Spleen (tissue), 11 donors: ENCODE data around the gene MACC1. TPM values are rescaled to one million over a fixed set of nuclear protein-coding genes. Genes with fewer than 3 reads are reported as not detected.

Experiments used
- DNase-seq: peaks from one replicate; pipeline ENCODE4 v3.0.0-alpha.2; 2020
- H3K27ac ChIP-seq, 8 donors: fragments of 200-600 bp; sonication (generic) in 7 of 8; 1 replicate in 4 of 8; 2 replicates in 4 of 8; pipeline versions ENCODE4 v1.5.0 to v1.8.0; 2016 to 2021; ENCODE audit warnings: inconsistent platforms in 4 of 8, mild to moderate bottlenecking in 4 of 8, moderate library complexity in 1 of 8
- H3K27me3 ChIP-seq, 7 donors: fragments of 200-600 bp; sonication (generic) in 6 of 7; replicated peaks in 1 of 7; 1 replicate in 4 of 7; 2 replicates in 3 of 7; pipeline versions ENCODE4 v1.5.0 to v1.8.0; 2016 to 2021; ENCODE audit warnings: inconsistent platforms in 3 of 7, mild to moderate bottlenecking in 1 of 7
- H3K36me3 ChIP-seq, 6 donors: fragments of 200-600 bp; sonication (generic) in 5 of 6; 1 replicate in 4 of 6; 2 replicates in 2 of 6; pipeline versions ENCODE4 v1.5.0 to v1.8.0; 2016 to 2021; ENCODE audit warnings: inconsistent platforms in 2 of 6
- H3K4me1 ChIP-seq, 6 donors: fragments of 200-600 bp; sonication (generic) in 5 of 6; 1 replicate in 3 of 6; 2 replicates in 3 of 6; pipeline versions ENCODE4 v1.5.0 to v1.8.0; 2016 to 2021; ENCODE audit warnings: inconsistent platforms in 3 of 6
- H3K4me3 ChIP-seq, 8 donors: fragments of 200-600 bp; sonication (generic) in 7 of 8; 1 replicate in 4 of 8; 2 replicates in 4 of 8; pipeline versions ENCODE4 v1.5.0 to v1.8.0; 2016 to 2021; ENCODE audit warnings: inconsistent platforms in 4 of 8, mild to moderate bottlenecking in 4 of 8, moderate library complexity in 2 of 8
- H3K9me3 ChIP-seq, 8 donors: fragments of 200-600 bp; sonication (generic) in 7 of 8; 1 replicate in 4 of 8; 2 replicates in 4 of 8; pipeline versions ENCODE4 v1.5.0 to v1.8.0; 2016 to 2021; ENCODE audit warnings: inconsistent platforms in 4 of 8
- CTCF ChIP-seq, 11 experiments: fragments of 200-600 bp in 7 of 11; fragments of 450-650 bp in 4 of 11; sonication (generic) in 4 of 11; IDR thresholded peaks in 8 of 11; conservative IDR thresholded peaks in 3 of 11; 1 replicate in 7 of 11; 2 replicates in 4 of 11; pipeline versions ENCODE4 v1.4.0 to v1.8.0; 2016 to 2021; ENCODE audit warnings: antibody characterized with exemption in 11 of 11, inconsistent platforms in 4 of 11, mild to moderate bottlenecking in 1 of 11
- POLR2A ChIP-seq, 3 donors: fragments of 450-650 bp; IDR thresholded peaks; one replicate each; pipeline ENCODE4 v1.5.1; 2017; ENCODE audit warnings: antibody characterized with exemption in 3 of 3, mild to moderate bottlenecking in 1 of 3
- POLR2AphosphoS5 ChIP-seq, 3 donors: sonication (generic); formaldehyde crosslinking; IDR thresholded peaks; one replicate each; pipeline ENCODE4 v1.5.1; 2017; ENCODE audit warnings: antibody characterized with exemption in 3 of 3
- WGBS, 5 donors: extraction: QIAGEN DNeasy Blood & Tissue Kit in 3 of 5; methylation state at CpG; one replicate each; pipeline versions ENCODE4 v1.1.5 to v1.1.7; 2013 to 2018; 5-methylcytosine and 5-hydroxymethylcytosine counted together
- intact Hi-C: fragments of 100-400 bp; cut with DNase I; formaldehyde crosslinking; loops from one replicate; pipeline ENCODE4 v1.15.0; 2023; ENCODE audit warnings: low total_unique reads
- polyA plus RNA-seq, 3 donors: library from polyadenylated mRNA; stranded (reverse); fragments of 200-250 nt; gene quantifications; one replicate each; pipeline ENCODE4 v1.2.1, GENCODE V29; 2013
- total RNA-seq, 7 donors: library from RNA; depleted of rRNA in 3 of 7; stranded (reverse); fragments of >200 nt in 3 of 7; fragmentation: NEBNext Ultra II Directional in 4 of 7; extraction: Animal tissue kit (Norgen Biotek cat#: 25700) in 4 of 7; gene quantifications; one replicate each; pipeline versions ENCODE4 v1.1.0 to v1.2.1, GENCODE V29; 2016 to 2021
- donor health status: healthy with polysubstance abuse.
- donor health status: DM: no; HTN: no; CAD: no; lungs with moderate emphysema.
- donor health status: DM: no; HTN: no; CAD: no.
- donor health status: Bipolar disorder and iron deficiency.
- donor health status: healthy.
- donor health status: DM: no; HTN: no; CAD: no.
- donor health status: DM: yes; HTN: yes; CAD: no.

The MACC1 gene
- total and polyA plus RNA-seq, 10 donors: 0.83 to 10.6 (median 4.8) TPM

- H3K4me3 ChIP-seq: no peak overlapping the region
- intact Hi-C loops: no loop called here
- H3K9me3 ChIP-seq: peaks cover 0 to 14% (median 3%) of the 10 kb centered on the region in 8 donors
- WGBS, 5 donors: 80 to 86% (median 82%) methylated on average over 6 of the region's 6 CpGs
- H3K36me3 ChIP-seq: no peaks in the 10 kb centered on the region
- H3K27ac ChIP-seq: no peak overlapping the region
- TF ChIP-seq CTCF (IDR thresholded peaks at IDR 0.05 in 8 of 11, conservative IDR thresholded peaks at IDR 0.05 in 3 of 11) (no peak), POLR2A (IDR thresholded peaks at IDR 0.05) (no peak), POLR2AphosphoS5 (IDR thresholded peaks at IDR 0.05) (no peak)
- H3K27me3 ChIP-seq: no peaks in the 10 kb centered on the region
- H3K4me1 ChIP-seq: no peaks in the 10 kb centered on the region
- no peak for DNase-seq
Observed at GRCh38 chr7:20089431-20089830, 127.8 kb downstream of the MACC1 start.

- Histone ChIP-seq H3K4me1 (no peaks in the 10 kb centered on the region), H3K27ac (no peak overlapping the region), H3K4me3 (no peak overlapping the region), H3K9me3 (no peaks in the 10 kb centered on the region), H3K36me3 (no peaks in the 10 kb centered on the region), H3K27me3 (no peaks in the 10 kb centered on the region)
- TF ChIP-seq CTCF (IDR thresholded peaks at IDR 0.05 in 8 of 11, conservative IDR thresholded peaks at IDR 0.05 in 3 of 11): no peak
- no peak for TF ChIP-seq POLR2AphosphoS5 (IDR thresholded peaks at IDR 0.05)
- no peak for TF ChIP-seq POLR2A (IDR thresholded peaks at IDR 0.05)
- intact Hi-C loops: no loop called here
- 76 to 94% (median 87%) methylated on average over 4 of the region's 4 CpGs for WGBS, 5 donors
- no peak for DNase-seq
Observed at GRCh38 chr7:20085086-20085485, 132.1 kb downstream of the MACC1 start.

Other genes with a start within 250 kb of the MACC1 start
- gene ITGB8, start 113.5 kb upstream of the MACC1 start, total RNA-seq: 1 to 10 TPM in 1 of 7 donors, under 1 TPM in 6; 0.11 to 1.0 (median 0.38) TPM
- 1 to 10 TPM in 1 of 3 donors, under 1 TPM in 2; 0.11 to 1.1 (median 0.18) TPM for gene ITGB8, start 113.5 kb upstream of the MACC1 start, polyA plus RNA-seq